NOMO-1 (cell line): ENCODE measurements around the gene RUNX2.

ENCODE experiments used
- DNase-seq, 2 experiments: peaks; one replicate each; lab custom pipeline; 2025; ENCODE audit not compliant: unreplicated experiment in 2 of 2; lab: John Stamatoyannopoulos, UW

Gene RUNX2

DNA sequence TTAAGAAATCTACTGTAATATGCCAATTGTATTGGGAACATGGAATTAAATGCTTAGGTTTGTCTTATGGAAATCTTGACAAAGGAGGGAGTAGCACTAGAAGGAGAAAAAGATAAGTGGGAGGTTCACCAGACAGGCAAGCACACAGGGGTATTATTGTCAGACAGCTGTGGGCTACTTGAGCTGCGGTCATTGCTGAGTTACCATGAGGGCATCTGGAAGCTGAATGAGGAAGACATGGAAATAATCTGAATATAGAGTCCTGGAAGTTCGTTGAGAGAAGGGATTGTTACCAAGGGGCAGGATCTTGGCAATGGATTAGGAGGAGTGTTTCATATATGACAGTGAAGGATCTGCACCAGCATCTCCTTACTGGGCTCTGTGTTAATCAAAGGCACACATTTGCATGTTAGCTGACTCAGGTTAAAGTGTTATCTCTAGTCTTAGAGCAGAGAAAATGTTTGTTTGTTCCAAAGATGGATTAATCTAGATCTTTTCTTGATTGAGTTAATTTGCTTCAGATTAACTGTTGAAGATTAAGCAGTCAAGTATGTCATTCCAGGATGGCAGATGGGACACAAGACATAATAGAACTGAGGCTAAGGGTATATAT, 102.6 kb downstream of the RUNX2 start:
- DNase-seq: no peak

- no peak for DNase-seq
Measured at GRCh38 chr6:45431317-45432065, 103.4 kb downstream of the RUNX2 start.

GRCh38 chr6:45432977-45433376, 104.8 kb downstream of the RUNX2 start:
- DNase-seq: no peak

- DNase-seq: peak in 1 of 2 experiments; percentile 58
Measured at GRCh38 chr6:45433533-45434380, 105.6 kb downstream of the RUNX2 start.

DNA sequence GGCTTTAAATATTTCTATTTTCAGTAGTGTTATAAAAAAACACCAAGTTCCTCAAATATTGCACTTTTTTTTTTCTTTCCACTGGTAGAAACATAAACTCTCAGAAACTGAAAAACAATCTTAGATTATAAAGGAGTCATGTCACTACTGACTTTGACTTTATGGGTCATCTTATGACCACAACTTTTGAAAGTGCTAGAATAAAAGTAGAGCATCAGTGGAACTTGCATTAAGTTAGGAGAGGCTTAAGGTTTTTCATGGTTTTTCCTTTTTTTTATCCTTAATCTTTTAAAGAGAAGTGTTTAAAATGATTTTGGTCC, 106.2 kb downstream of the RUNX2 start:
- DNase-seq: no peak

- peak; percentile 65 to 89 for DNase-seq
Measured at GRCh38 chr6:45436544-45437438, 108.7 kb downstream of the RUNX2 start.

GRCh38 chr6:45437439-45437815, 109.3 kb downstream of the RUNX2 start:
- DNase-seq: no peak

DNA sequence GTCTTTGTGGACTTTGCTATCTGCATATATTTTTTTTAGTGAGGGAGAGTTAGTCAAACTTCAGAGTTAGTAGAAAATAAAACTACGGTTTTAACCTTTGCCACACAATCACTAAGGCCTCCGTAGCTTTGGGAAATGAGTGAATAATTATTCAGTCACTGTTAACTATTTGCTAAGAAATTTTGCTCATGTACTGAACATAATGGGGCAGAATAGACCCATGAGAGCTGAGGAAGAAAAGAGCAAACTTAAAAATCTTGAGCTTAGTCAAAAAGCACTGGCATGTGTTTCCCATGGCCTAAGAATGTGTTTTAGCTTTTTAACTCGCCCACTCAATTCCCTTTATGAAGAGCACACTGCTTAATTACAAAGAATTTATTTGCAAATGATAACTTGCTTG, 110.0 kb downstream of the RUNX2 start:
- DNase-seq: no peak

GRCh38 chr6:45438849-45439406, 110.8 kb downstream of the RUNX2 start:
- no peak for DNase-seq

GRCh38 chr6:45439459-45439858, 111.3 kb downstream of the RUNX2 start:
- no peak for DNase-seq

DNA sequence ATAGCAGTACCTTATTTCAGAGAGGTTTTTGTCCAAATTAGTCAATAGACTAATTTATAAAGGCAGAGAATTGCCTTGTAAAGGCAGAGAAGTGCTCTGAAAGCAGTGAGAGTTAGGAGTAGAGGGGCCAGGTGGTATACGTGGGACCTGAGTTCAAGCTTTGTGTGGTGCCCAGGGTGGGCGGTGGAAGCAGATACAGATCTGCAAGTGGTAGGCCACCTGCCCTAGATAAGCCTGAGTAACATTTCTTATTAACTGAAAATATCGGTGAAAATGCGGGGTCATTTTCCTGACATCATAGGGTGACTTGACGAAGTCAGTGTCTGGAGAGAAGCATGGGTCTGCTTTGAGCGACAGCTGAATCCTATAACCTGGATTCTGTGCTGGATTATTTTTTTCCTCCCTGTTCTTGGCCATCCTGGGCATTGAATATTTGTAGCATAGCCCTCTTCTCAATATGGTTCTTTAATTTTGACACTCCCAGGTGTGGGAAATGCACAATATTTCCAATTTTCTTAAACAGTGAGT, 111.8 kb downstream of the RUNX2 start:
- no peak for DNase-seq

GRCh38 chr6:45441851-45442453, 113.8 kb downstream of the RUNX2 start:
- DNase-seq: no peak

DNA sequence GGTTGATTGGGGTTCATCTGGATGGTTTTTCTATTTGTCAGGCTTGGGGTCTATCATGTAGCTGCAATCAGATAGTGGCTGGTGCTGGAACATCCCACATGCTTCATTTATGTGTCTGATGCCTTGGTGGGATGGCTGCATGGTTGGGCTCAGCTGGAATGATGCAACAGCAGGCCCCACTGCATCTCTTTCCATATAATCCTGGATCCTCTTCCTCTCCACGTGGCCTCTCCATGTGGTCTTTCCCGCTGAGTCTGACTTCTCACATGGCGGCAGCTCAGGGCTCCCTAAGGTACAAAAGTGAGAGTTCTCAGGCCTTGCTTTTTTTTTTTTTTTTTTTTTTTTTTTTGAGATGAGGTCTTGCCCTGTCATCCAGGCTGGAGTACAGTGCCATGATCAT, 114.6 kb downstream of the RUNX2 start:
- no peak for DNase-seq

DNA sequence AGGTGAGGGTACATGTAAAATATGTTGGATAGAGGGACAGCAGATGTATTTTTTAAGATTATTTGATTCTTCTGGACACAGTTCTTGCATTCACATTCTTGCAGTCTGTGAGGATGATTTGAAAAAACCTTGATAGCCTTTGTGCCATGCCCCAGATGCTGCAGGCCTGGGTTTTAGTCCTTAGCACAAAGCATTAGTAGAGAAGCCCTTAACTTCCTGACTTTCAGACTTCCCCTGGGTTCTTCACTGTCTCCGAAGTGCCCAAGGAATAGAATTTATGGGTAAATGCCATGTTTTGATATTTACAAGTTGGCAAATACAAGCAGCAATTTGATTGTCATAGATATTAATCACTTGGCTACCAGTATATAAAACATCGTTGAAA, 117.2 kb downstream of the RUNX2 start:
- DNase-seq: no peak

- peak; percentile 84 to 97 for DNase-seq
Measured at GRCh38 chr6:45445749-45446549, 117.8 kb downstream of the RUNX2 start.

DNA sequence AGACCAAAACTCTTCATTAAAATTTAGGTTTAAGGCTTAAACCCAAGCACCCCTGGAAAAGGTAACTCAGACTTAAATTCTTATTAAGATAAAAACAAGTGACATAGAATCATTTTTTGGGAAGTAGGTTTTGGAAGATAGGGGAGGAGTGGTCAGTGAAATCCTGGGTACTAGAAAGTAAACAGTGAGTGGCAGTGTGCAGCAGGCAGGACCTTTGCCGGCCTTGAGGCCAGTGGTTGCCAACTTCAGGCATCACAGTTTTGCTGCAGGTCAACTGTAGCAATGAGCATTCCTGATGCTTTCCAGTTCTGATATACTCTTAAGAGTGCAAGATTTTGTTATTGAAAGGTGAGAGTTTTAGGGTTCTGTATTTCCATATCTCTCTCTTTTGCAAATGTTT, 118.9 kb downstream of the RUNX2 start:
- DNase-seq: no peak

DNA sequence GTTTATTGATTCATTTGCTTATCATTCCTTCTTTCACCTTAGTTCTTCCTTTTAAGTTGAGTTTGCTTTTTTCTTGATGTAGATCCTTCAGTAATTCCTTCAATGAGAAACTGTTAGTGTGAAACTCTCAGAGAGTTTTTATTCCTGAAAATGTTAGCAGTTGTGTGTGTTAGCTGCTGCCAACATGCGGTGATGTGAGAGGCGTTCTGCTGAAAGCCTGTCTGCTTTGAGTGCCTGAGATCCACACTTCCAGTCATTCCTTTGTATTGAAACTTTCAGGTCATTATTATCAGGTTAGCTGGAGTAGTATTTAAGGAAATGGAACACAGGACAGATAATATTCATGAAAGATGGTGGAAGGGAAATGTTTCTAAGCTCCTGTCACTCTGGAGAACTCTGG, 119.6 kb downstream of the RUNX2 start:
- no peak for DNase-seq

DNA sequence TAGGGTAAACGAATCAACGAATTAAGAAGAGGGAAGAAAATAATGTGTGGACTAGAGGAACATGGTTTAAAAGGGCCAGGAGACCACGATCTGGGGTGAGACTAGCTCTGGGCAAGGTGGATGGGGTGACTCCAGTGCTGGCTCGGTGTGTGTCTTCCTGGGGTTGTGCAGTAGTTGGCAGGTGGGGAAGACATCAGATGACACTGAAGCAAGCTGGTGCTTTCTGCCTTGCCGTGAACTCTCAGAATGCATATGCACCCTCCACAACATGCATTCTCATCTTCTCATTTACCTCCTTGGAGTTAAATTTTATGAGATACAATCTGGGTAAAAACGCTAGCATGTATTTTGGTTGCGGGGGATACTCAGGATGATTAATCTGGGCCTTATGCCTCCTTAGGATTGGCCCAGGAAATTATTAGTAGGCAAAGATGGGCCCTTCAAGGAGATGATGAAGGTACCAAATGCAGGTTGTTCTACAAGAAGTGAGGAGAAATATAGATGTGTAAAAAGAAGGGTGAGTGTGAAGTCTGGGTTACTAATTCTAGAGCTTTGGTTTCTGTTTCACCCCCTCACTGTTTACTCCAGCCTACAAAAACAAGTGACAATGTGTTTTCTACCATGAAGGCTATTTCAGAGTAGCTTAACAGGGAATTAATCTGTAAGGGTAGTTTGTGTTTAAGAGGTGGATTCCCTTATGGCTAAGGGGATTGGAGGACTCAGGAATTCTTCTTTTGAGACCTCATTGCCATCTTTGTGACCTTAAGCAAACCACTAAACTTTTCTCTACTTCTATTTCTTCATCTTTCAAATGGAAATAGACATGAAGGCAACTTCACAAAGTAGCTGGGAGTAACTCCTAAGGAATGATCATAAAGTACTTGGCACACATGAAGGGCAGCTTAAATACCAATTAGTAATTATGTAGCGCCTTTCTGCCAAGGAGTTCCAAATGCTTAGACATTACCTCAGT, 120.6 kb downstream of the RUNX2 start:
- no peak for DNase-seq
